Fibroblast of lung (primary cell): ENCODE data around the gene CANX. TPM values are rescaled to one million over a fixed set of nuclear protein-coding genes. Genes with fewer than 3 reads are reported as not detected.

Experiments used
- DNase-seq, 2 donors: peaks; one replicate each; pipeline versions ENCODE4 v3.0.0 to v3.0.0-alpha.2; 2010; ENCODE audit warnings: low read depth in 2 of 2
- H2AFZ ChIP-seq: 2 replicates; pipeline ENCODE4 v1.5.1; 2012; ENCODE audit warnings: low read length, control low read depth, inconsistent platforms
- H3K27ac ChIP-seq: 2 replicates; pipeline ENCODE4 v1.5.1; 2011; ENCODE audit warnings: low read length, control low read depth; ENCODE audit not compliant: insufficient read depth
- H3K27me3 ChIP-seq: 2 replicates; pipeline ENCODE4 v1.5.1; 2011; ENCODE audit warnings: mild to moderate bottlenecking, low read length; ENCODE audit not compliant: control insufficient read depth, insufficient read depth
- H3K36me3 ChIP-seq: 2 replicates; pipeline ENCODE4 v1.5.1; 2011; ENCODE audit warnings: low read length; ENCODE audit not compliant: control insufficient read depth, insufficient read depth
- H3K4me1 ChIP-seq: 2 replicates; pipeline ENCODE4 v1.5.1; 2011; ENCODE audit warnings: low read length; ENCODE audit not compliant: control insufficient read depth, insufficient read depth; ENCODE audit errors: extremely low read depth
- H3K4me2 ChIP-seq: 2 replicates; pipeline ENCODE4 v1.5.1; 2011; ENCODE audit warnings: low read length, control low read depth; ENCODE audit not compliant: insufficient read depth; ENCODE audit errors: extremely low read depth
- H3K4me3 ChIP-seq, 4 experiments: fragments of 200-600 bp in 1 of 4; sonication (generic) in 1 of 4; replicated peaks in 1 of 4; 2 replicates each; pipeline ENCODE4 v1.5.1; 2011 to 2016; ENCODE audit warnings: low read length in 4 of 4, low read depth in 3 of 4, mild to moderate bottlenecking in 3 of 4, control low read depth in 2 of 4, inconsistent platforms in 1 of 4, mixed read lengths in 1 of 4; ENCODE audit not compliant: insufficient read depth in 1 of 4; ENCODE audit errors: control extremely low read depth in 1 of 4
- H3K79me2 ChIP-seq: 2 replicates; pipeline ENCODE4 v1.5.1; 2012; ENCODE audit warnings: mild to moderate bottlenecking, low read length, inconsistent platforms; ENCODE audit not compliant: control insufficient read depth, insufficient read depth
- H3K9ac ChIP-seq: 2 replicates; pipeline ENCODE4 v1.5.1; 2011; ENCODE audit warnings: mild to moderate bottlenecking, low read length, control low read depth; ENCODE audit not compliant: insufficient read depth
- H3K9me3 ChIP-seq: 2 replicates; pipeline ENCODE4 v1.5.1; 2012; ENCODE audit warnings: low read depth, low read length; ENCODE audit not compliant: control insufficient read depth, insufficient read depth
- H4K20me1 ChIP-seq: 2 replicates; pipeline ENCODE4 v1.5.1; 2011; ENCODE audit warnings: low read length; ENCODE audit not compliant: control insufficient read depth, insufficient read depth; ENCODE audit errors: extremely low read depth
- CTCF ChIP-seq, 2 donors: IDR thresholded peaks in 1 of 2; conservative IDR thresholded peaks in 1 of 2; 1 replicate in 1 of 2; 2 replicates in 1 of 2; pipeline ENCODE4 v1.5.1; 2011 to 2012; ENCODE audit warnings: low read length in 2 of 2, control low read depth in 1 of 2, inconsistent platforms in 1 of 2, low read depth in 1 of 2, mild to moderate bottlenecking in 1 of 2
- EZH2 ChIP-seq: IDR thresholded peaks from 2 replicates; pipeline ENCODE4 v1.5.1; 2012; ENCODE audit warnings: low read length, control low read depth, mild to moderate bottlenecking; ENCODE audit errors: missing control alignments
- polyA plus RNA-seq, 2 donors: library from polyadenylated mRNA; depleted of rRNA in 1 of 2; stranded (reverse) in 1 of 2; unstranded in 1 of 2; fragments of >200 nt; gene quantifications; 2 replicates each; pipeline ENCODE4 v1.2.1, GENCODE V29; 2011 to 2012; ENCODE audit warnings: missing spikeins in 1 of 2
- total RNA-seq: library from RNA; depleted of rRNA; stranded (reverse); fragments of >200 nt; gene quantifications from 2 replicates; pipeline ENCODE4 v1.2.1, GENCODE V29; 2014

The CANX gene
- total and polyA plus RNA-seq, 2 donors (not counting 1 experiment from before 2014, with no cell fraction given) = 589 to 722 TPM

DNA sequence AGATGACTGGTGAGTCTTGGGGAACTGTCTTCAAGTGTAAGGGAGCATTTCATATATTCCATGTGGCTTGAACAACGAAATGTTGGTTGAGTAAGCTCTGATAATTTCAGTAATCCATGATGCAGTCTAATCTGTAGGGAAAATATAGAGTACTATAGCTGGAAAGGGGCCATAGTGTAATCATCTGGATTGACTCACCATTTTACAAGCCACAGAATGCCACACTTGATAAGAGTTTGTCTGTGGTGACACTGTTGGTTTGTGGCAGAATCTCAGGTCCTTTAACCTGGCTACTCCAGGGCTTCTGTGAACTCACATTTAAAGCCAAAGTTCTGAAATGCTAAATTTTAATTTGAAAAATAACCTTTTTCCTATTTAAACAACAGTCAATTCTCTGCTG, 17.5 kb downstream of the CANX start:
- Histone ChIP-seq H3K4me1 (peaks cover 2% of the 10 kb centered on the region), H3K4me2 (no peak overlapping the region), H3K9me3 (no peaks in the 10 kb centered on the region), H3K79me2 (peaks cover 8% of the 10 kb centered on the region), H3K9ac (no peak overlapping the region), H4K20me1 (no peaks in the 10 kb centered on the region), H2AFZ (no peak overlapping the region), H3K36me3 (peaks cover 14% of the 10 kb centered on the region), H3K27ac (no peak overlapping the region), H3K27me3 (no peaks in the 10 kb centered on the region), H3K4me3 (no peak overlapping the region)
- peak in 1 of 2 donors; percentile 11 for DNase-seq
- TF ChIP-seq EZH2 (no peak), CTCF (conservative IDR thresholded peaks at IDR 0.05 in 1 of 2, IDR thresholded peaks at IDR 0.05 in 1 of 2; ENCODE audit: low read depth in 1 of 2, low read length in 2 of 2) (no peak)

DNA sequence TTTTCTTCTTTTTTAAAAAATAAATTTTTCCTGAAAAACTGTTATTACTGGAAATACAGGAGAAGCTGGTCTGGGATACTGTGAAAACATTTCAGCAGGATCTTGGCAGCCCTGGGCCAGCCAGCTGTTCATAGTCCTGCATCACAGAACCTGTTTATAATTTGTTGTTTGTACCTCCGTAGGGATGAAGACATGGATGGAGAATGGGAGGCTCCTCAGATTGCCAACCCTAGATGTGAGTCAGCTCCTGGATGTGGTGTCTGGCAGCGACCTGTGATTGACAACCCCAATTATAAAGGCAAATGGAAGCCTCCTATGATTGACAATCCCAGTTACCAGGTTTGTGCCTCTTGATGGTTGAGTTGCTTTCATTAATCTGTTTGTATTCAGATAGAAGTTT, 21.5 kb downstream of the CANX start:
- Histone ChIP-seq H3K9me3 (no peaks in the 10 kb centered on the region), H4K20me1 (no peaks in the 10 kb centered on the region), H3K79me2 (peaks cover 10% of the 10 kb centered on the region), H3K4me1 (peaks cover 2% of the 10 kb centered on the region), H3K27ac (no peak overlapping the region), H3K9ac (no peak overlapping the region), H3K27me3 (no peaks in the 10 kb centered on the region), H3K4me2 (no peak overlapping the region), H3K4me3 (no peak overlapping the region), H2AFZ (no peak overlapping the region), H3K36me3 (peaks cover 21% of the 10 kb centered on the region)
- TF ChIP-seq EZH2 (no peak), CTCF (conservative IDR thresholded peaks at IDR 0.05 in 1 of 2, IDR thresholded peaks at IDR 0.05 in 1 of 2; ENCODE audit: low read depth in 1 of 2, low read length in 2 of 2) (no peak)
- DNase-seq = peak in 1 of 2 donors; percentile 15

GRCh38 chr5:179724163-179724562, 25.4 kb downstream of the CANX start:
- Histone ChIP-seq H3K36me3 (peaks cover 18% of the 10 kb centered on the region), H3K9ac (no peak overlapping the region), H4K20me1 (no peaks in the 10 kb centered on the region), H3K4me2 (no peak overlapping the region), H3K9me3 (no peaks in the 10 kb centered on the region), H2AFZ (no peak overlapping the region), H3K4me3 (no peak overlapping the region), H3K79me2 (peaks cover 5% of the 10 kb centered on the region), H3K27ac (no peak overlapping the region), H3K4me1 (no peaks in the 10 kb centered on the region), H3K27me3 (no peaks in the 10 kb centered on the region)
- no peak for DNase-seq
- no peak for TF ChIP-seq EZH2
- no peak for TF ChIP-seq CTCF (conservative IDR thresholded peaks at IDR 0.05 in 1 of 2, IDR thresholded peaks at IDR 0.05 in 1 of 2; ENCODE audit: low read depth in 1 of 2, low read length in 2 of 2)
